HG03025 (cell line): ENCODE results near the gene CYP19A1.
"Not testable (repeated sequence)": the region's sequence is repeated elsewhere in the genome, so short reads cannot be mapped to it uniquely, and the experiment has no call there.

Experiments used
- ATAC-seq: cut with Tn5 transposase; IDR thresholded peaks from one replicate; pipeline ENCODE4 v1.9.1; 2021; ENCODE audit warnings: mild to moderate bottlenecking, moderate library complexity; ENCODE audit not compliant: unreplicated experiment, low FRiP score

The CYP19A1 gene

GRCh38 chr15:51302480-51302879 is 35.9 kb downstream of the CYP19A1 start:
- ATAC-seq: no peak

- ATAC-seq: no peak
Observed at GRCh38 chr15:51299187-51300015, 39.0 kb downstream of the CYP19A1 start.

DNA sequence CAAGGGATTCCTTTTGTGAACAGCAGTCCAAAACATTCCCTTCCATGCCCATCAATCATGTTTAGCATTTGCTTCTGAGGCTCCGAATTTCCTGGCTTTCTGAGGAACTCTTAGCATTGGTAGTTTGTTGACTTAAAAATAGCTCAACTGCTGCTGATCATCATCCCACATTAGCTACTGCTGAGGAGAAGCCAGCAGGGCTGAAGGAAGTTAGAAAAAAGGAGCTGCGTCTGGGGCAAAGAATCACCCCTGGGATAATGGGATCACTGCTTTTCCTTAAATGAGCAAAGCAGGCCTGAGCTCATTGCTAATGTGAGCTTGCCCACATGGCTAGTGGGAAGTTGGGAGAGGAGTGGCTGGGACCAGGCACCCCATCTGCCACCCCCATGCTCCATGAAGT is 39.8 kb downstream of the CYP19A1 start:
- ATAC-seq: no peak

DNA sequence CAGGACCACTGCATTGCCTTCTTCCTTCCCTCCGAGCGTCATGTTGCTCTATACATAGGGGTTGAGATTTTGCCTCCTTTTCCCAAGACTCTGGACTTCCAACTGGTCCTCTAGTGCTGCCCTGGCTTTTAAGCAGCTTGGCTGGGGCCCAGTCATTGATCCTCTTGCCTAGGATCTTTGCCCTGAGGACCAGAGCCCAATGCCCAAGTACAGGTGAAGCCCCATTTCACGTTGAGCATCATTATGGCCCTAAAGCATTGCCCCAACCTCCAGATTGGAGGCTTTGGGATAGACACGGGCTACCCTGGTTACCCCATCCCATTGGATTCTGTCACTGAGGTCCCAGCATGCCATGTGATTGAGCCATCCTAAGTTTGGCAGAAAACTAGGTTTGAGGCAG is 47.7 kb downstream of the CYP19A1 start:
- ATAC-seq: no peak

DNA sequence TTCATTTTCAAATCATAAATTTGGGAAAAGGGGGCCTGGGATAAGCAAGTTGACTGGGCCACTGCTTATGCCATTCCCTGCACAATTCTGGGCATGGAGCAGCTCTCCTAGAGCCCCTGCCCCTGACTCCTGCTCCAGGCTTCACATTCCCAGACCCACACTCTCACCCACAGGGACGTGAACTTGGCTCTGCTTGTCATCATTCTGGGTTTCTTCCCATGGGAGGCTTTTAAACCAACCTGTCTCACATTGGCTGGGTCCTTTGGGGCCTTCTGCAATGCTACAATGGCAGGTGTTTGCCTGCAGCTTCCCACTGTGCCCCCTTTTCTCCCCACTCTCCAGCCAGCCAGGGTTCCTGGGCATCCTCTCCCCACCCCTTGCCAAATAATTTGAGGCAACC is 49.1 kb downstream of the CYP19A1 start:
- no peak for ATAC-seq

DNA sequence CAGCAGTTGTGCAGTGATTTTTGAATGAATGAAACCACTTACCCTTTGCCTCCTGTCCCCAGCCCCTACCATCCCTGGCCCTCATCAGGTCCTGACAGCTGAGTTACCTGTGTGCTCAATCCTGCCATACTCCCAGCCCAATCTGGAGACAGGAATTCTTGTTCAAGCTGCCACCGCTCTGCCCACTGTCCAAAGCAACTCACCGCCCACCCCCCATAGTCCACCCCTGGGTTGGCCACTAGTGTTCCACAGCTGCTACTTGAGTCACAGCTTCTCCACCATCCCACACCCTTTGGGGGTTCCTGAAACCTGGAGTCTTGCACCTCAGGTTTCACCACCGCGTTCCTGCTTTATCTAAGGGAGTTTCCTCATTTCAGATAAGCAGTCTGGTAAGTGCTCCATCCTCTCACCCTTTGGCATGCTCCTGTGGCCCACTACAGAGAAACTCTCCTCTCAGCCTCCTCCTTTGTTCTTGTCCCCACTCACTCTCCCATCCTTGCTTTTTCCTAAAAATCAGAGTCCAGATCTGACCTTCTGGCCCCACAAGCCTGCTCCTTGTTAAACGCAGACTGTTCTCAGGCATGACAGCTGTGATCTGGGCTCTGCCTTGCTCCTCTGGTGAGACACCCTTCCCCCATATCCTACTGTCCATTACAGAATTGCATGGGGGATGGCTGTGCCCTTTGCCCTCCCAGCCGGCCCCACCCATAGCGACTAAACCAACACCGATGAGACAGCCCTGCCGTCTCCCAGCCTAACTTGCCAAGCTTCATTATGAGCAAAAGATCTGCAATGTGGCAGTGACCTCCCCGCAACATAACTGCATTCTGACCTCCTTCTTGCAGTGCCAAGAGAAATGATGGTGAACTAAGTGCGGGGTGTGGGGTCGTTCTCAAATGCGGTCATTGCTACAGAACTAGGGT is 50.0 kb downstream of the CYP19A1 start:
- ATAC-seq: no peak

GRCh38 chr15:51286816-51287215 is 51.6 kb downstream of the CYP19A1 start:
- ATAC-seq: no peak

DNA sequence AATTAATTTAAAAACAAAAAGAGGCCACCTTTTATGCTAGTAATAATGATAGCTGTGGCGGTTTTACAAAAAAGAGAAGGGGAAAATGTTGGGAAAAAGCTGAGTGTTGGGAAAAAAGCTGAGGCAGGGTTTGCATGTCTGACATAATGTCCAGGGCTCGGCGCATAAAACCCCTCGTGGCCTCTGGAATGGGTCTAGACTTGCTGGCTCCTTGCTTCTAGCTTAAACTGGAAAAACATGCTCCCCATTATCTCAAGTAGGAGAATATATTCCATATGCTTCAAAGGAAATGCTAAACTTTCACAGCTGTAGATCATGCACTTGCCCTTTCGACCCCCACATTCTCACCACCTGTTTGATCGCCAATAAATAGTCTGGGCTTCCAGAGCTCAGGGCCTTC is 53.0 kb downstream of the CYP19A1 start:
- ATAC-seq: no peak

- ATAC-seq: no peak
Observed at GRCh38 chr15:51284871-51285270, 53.5 kb downstream of the CYP19A1 start.

DNA sequence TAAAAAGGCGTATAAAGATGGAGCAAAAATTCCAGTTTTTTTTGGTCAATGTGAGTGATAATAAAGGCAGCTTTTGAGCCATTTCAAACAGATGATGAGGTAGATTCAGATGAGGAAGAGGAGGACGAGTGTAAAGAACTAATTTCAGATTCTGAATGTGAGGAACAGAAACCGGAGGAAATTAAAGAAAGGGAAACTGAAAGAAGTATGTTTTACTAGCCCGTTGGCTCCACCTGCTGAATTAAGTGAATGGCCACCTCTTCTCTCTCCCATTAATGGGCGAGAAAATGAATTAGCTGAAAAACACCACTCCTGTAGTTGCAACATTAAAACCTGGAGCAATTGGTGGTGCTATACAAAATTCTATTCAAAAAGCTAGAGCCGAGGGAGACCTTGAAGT is 55.4 kb downstream of the CYP19A1 start:
- ATAC-seq: no peak

DNA sequence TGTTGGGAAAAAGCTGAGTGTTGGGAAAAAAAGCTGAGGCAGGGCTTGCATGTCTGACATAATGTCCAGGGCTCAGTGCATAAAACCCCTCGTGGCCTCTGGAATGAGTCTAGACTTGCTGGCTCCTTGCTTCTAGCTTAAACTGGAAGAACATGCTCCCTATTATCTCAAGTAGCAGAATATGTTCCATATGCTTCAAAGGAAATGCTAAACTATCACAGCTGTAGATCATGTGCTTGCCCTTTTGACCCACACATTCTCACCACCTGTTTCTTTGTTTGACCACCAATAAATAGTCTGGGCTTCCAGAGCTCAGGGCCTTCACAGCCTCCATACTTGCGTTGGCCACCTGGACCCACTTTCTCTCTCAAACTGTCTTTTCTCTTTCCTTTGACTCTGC is 56.2 kb downstream of the CYP19A1 start:
- ATAC-seq: not testable (repeated sequence)

DNA sequence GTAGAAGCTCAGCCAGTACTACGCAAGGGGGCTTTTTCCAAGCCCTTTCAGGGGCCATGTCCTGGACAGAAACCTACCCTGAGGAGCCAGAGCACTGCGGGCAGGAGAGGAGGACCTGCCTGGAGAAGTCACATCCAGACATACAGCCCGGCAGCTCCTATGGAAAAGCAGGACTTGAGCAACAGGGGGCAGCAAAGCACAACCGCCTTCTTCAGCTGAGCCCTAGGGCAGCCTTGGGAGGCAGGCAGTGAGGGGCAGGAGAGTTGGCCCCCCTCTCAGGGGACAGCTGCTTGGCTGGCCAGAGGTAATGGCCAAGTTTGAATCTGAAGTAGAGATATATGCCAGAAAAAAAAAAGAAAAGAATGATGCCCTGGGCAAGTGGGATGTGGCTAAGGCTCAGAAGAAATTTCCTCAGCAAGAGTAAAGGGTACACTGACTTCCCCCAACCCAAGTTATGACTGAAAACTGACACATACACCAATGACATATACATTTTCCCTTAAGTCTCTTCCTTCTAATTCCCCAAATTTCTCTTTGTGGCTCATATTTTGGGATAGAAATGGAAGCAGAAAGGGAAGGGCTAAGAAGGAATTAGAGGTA is 56.9 kb downstream of the CYP19A1 start:
- no peak for ATAC-seq

DNA sequence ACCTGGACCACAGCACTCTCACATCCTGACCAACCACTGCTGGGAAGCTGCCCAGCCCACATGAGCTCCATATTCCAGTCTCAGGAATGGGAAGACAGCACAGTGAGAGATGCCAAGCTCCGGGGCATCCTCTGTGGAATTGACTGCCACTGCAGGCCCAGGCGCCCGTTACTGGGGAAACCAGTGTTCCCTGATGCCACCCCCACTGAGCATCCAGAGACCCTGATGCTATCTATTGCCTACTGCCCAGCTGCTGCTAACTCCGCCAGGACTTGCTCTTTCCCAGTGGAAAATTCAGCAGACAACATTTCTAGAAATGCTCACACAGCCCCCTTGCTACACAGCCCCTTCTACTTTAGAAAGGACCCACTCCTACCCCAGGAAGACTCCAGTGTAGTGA is 57.6 kb downstream of the CYP19A1 start:
- ATAC-seq: no peak

DNA sequence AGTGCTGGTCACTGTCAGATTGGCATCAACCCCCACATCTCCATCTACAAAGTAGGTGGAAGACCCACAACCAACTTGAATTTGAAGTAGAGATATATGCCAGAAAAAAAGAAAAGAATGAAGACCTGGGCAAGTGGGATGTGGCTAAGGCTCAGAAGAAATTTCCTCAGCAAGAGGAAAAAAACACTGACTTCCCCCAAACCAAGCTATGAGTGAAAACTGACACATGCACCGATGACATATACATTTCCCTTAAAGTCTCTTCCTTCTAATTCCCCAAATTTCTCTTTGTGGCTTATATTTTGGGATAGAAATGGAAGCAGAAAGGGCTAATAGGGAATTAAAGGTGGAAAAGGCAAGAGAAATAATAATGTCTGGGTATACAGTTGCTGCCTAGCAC is 59.0 kb downstream of the CYP19A1 start:
- no peak for ATAC-seq

DNA sequence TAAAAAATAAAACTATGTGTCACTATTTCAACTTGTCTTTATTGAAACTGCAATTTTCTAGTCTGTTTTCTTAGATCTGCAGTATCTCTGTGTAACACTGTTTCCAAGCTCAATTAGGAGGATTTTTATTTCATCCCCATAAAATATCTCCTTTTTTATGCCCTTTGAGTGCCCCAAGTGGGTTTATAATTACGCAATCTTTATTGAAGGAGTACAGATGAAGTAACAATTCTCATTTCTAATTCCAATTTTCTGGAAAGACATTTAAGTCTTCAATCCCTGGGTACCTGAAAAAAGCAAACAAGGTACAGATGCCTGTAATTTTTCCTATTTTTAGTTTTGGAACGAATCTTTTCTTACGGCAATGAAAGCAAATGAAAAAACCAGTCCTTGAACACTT is 61.3 kb downstream of the CYP19A1 start:
- ATAC-seq: no peak

GRCh38 chr15:51274956-51275355 is 63.4 kb downstream of the CYP19A1 start:
- no peak for ATAC-seq

GRCh38 chr15:51270706-51271105 is 67.7 kb downstream of the CYP19A1 start:
- ATAC-seq: no peak

DNA sequence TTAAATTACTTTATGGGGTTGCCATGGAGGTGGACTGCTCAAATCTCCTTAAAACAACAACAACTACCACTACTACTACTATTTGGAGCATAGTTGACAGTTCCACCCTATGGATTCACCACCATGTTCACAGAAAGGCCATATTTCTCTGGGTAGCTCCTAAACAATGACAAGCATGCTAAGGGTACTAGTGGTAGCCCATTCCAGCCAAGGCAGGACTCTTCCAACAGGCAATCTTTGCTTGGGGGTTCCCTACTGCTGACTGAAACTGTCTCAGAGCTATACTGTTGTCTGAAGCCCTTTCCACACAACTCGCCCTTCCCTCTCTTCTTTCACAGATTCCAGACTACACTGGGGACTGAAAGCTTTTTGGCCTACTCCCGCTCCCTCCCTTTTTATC is 68.9 kb downstream of the CYP19A1 start:
- ATAC-seq: no peak

DNA sequence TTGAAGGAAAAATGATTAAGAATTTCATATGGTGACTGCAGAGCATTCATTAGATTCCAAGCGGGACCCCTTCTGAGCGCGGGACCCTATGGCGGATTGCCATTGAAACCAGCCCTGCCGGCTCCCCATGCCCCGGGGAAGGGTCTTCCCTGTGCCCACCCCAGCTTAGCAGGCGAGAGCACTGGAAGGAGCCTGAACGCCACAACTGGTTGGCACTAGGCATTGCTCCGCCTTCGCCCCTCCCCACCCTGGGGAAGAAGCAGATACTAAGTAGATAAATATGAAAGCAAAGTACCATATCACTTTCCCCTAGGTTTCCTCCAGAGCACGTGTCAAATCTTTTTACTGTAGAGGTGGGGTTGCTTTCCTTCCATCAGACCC is 70.7 kb downstream of the CYP19A1 start:
- no peak for ATAC-seq

- no peak for ATAC-seq
Observed at GRCh38 chr15:51267051-51267702, 71.2 kb downstream of the CYP19A1 start.

- ATAC-seq: no peak
Observed at GRCh38 chr15:51266656-51267050, 71.7 kb downstream of the CYP19A1 start.
